ENCODE results near the gene FXR2.
"Not testable (repeated sequence)": the region's sequence is repeated elsewhere in the genome, so short reads cannot be mapped to it uniquely, and the experiment has no call there.

Gene FXR2

GRCh38 chr17:7627250-7628121, 12.8 kb upstream of the FXR2 start, which contains the start of gene SAT2:
SAT2 (minus strand) TSS chr17:7627821; CDS start chr17:7627635, 186 bp downstream.
- peak; percentile 79 for DNase-seq

GRCh38 chr17:7626956-7627249, 12.2 kb upstream of the FXR2 start:
- no peak for DNase-seq

- DNase-seq = no peak
Measured at GRCh38 chr17:7626307-7626706, 11.6 kb upstream of the FXR2 start.

GRCh38 chr17:7625749-7626148, 11.1 kb upstream of the FXR2 start:
- DNase-seq = not testable (repeated sequence)

- DNase-seq = no peak
Measured at GRCh38 chr17:7623661-7624060, 9.0 kb upstream of the FXR2 start.

GRCh38 chr17:7620835-7621234, 6.1 kb upstream of the FXR2 start:
- DNase-seq = no peak

GRCh38 chr17:7618608-7619007, 3.9 kb upstream of the FXR2 start:
- DNase-seq = no peak

GRCh38 chr17:7615265-7615747, 609 bp upstream of the FXR2 start:
- no peak for DNase-seq

GRCh38 chr17:7613769-7614424, 800 bp downstream of the FXR2 start:
- no peak for DNase-seq

GRCh38 chr17:7612294-7612640, 2.4 kb downstream of the FXR2 start:
- no peak for DNase-seq

GRCh38 chr17:7611635-7612293, 2.9 kb downstream of the FXR2 start:
- no peak for DNase-seq

GRCh38 chr17:7610641-7611040, 4.1 kb downstream of the FXR2 start:
- DNase-seq = no peak

GRCh38 chr17:7606280-7606679, 8.4 kb downstream of the FXR2 start:
- DNase-seq = no peak

GRCh38 chr17:7597561-7597960, 17.1 kb downstream of the FXR2 start:
- not testable (repeated sequence) for DNase-seq

- DNase-seq = no peak
Measured at GRCh38 chr17:7593296-7593695, 21.4 kb downstream of the FXR2 start.

- DNase-seq = no peak
Measured at GRCh38 chr17:7592422-7593021, 22.2 kb downstream of the FXR2 start.

- no peak for DNase-seq
Measured at GRCh38 chr17:7591596-7591995, 23.1 kb downstream of the FXR2 start.

- DNase-seq = no peak
Measured at GRCh38 chr17:7590743-7591142, 24.0 kb downstream of the FXR2 start.

GRCh38 chr17:7589891-7590691, 24.6 kb downstream of the FXR2 start, which contains the start of gene SOX15:
SOX15 (minus strand) TSS chr17:7590094; CDS start chr17:7589676, 418 bp downstream.
- no peak for DNase-seq

- DNase-seq = peak; percentile 48
Measured at GRCh38 chr17:7589204-7589868, 25.4 kb downstream of the FXR2 start.

GRCh38 chr17:7588553-7589203, 26.0 kb downstream of the FXR2 start:
- DNase-seq = no peak
